ENCODE measurements around the gene AFG1L. TPM values are rescaled to one million over a fixed set of nuclear protein-coding genes. Genes with fewer than 3 reads are reported as not detected.
"Not testable (repeated sequence)": the region's sequence is repeated elsewhere in the genome, so short reads cannot be mapped to it uniquely, and the experiment has no call there.

The AFG1L gene
- polyA plus RNA-seq, 1 experiment = 2.3 TPM

DNA sequence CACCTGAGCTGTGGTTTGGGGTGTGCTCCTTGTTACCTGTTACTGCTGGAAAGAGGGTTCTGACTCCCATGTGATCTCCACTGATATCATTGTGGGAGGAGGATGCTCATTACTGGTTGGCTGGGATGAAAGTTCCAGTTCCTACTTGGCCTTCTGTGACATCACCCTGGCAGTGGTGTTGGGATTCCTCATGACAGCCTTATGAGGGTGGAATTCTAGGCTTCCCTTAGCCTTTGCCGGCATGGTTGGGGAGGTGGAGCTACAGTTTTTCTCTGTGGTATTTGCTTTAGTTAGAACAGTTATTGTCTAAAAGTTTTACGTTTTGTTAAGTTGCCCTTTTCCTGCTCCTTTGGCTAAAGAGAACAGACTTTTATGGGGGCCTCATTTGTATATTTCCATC is 112.1 kb downstream of the AFG1L start:
- H3K9me3 ChIP-seq (ENCODE audit: control insufficient read depth, insufficient read depth, low read length) = no peaks in the 10 kb centered on the region
- ChIA-PET CTCF (interaction anchor here (0.6 kb wide), 1 partner anchor 214 kb away, joined by 3 read pairs; no protein-coding TSS in a partner anchor), POLR2A (no interaction called here)
- DNase-seq (ENCODE audit: low read depth, low spot score) = no peak
- H3K27me3 ChIP-seq (ENCODE audit: control insufficient read depth, insufficient read depth, low read length) = no peaks in the 10 kb centered on the region
- H3K27ac ChIP-seq (ENCODE audit: low read depth, low read length) = no peak overlapping the region
- no peak overlapping the region for H3K4me3 ChIP-seq (ENCODE audit: low read depth, low read length)
- TF ChIP-seq, protein P1, sequence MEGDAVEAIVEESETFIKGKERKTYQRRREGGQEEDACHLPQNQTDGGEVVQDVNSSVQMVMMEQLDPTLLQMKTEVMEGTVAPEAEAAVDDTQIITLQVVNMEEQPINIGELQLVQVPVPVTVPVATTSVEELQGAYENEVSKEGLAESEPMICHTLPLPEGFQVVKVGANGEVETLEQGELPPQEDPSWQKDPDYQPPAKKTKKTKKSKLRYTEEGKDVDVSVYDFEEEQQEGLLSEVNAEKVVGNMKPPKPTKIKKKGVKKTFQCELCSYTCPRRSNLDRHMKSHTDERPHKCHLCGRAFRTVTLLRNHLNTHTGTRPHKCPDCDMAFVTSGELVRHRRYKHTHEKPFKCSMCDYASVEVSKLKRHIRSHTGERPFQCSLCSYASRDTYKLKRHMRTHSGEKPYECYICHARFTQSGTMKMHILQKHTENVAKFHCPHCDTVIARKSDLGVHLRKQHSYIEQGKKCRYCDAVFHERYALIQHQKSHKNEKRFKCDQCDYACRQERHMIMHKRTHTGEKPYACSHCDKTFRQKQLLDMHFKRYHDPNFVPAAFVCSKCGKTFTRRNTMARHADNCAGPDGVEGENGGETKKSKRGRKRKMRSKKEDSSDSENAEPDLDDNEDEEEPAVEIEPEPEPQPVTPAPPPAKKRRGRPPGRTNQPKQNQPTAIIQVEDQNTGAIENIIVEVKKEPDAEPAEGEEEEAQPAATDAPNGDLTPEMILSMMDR (IDR thresholded peaks at IDR 0.05; ENCODE audit: low read depth, low read length) = no peak

DNA sequence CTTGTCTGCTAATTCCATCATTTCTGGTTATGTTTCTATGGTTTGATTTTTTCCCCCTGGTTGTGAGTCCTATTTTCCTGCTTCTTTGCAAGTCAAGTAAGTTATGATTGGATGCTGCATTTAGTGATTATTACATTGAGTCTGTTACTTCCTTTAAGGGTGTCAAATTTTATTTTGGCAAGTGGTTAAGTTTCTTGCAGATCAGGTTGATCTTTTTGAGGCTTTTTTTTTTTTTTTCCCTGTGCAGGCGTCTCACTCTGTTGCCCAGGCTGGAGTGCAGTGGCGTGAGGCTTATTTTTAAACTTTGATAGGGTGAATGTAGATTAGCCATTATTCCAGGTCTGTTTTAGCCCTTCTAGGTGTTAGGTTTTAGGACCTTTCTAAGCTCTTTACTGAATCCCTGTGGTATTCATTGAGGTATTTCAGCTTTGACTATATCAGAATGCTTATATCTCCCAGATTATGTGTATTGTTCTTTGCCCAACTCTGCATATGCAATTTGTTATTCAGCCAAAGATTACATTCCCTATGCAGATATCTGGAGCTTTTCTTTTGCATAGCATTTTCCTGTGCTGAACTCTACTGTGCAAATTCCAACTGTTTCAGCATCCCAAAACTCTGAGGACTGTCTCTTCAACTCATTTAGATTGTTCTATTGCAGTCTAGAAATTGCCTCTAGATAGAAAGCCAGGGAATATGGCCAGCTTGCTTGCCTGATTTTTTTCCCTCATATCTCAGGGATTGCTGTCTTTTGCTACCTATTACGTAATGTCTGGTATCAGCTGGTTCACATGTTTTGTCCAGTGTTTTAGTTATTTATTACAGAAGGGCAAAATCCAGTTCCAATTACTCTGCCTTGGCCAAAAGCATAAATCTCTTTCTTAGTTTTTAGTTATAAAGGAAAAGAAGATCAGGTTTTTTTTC is 113.3 kb downstream of the AFG1L start:
- Histone ChIP-seq H3K4me3 (ENCODE audit: low read depth, low read length) (no peak overlapping the region), H3K27ac (ENCODE audit: low read depth, low read length) (no peak overlapping the region), H3K9me3 (ENCODE audit: control insufficient read depth, insufficient read depth, low read length) (no peaks in the 10 kb centered on the region), H3K27me3 (ENCODE audit: control insufficient read depth, insufficient read depth, low read length) (no peaks in the 10 kb centered on the region)
- CTCF ChIA-PET = no interaction called here
- POLR2A ChIA-PET = no interaction called here
- no peak for DNase-seq (ENCODE audit: low read depth, low spot score)
- TF ChIP-seq, protein P1 (IDR thresholded peaks at IDR 0.05; ENCODE audit: low read depth, low read length) = no peak

DNA sequence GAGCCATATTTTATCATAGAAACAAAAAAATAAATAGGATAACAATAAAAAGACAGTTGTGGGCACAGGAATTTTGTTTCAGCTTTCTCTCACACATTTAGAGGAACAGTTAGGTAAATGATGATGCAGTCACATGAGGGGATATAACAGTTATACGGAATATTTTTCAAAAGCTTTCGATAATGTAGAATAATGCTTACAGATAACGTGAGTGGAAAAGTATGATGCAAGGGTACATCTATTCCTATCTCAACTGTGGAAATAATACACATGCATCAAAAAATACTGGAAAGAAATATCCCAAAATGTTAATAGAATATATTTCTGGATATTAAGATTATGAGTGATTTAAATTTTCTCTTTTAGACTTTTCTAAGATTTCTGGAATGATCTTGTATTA is 114.0 kb downstream of the AFG1L start:
- no peak overlapping the region for H3K4me3 ChIP-seq (ENCODE audit: low read depth, low read length)
- ChIA-PET CTCF (no interaction called here), POLR2A (no interaction called here)
- TF ChIP-seq, protein P1 (IDR thresholded peaks at IDR 0.05; ENCODE audit: low read depth, low read length) = no peak
- H3K9me3 ChIP-seq (ENCODE audit: control insufficient read depth, insufficient read depth, low read length) = no peaks in the 10 kb centered on the region
- H3K27me3 ChIP-seq (ENCODE audit: control insufficient read depth, insufficient read depth, low read length) = no peaks in the 10 kb centered on the region
- no peak overlapping the region for H3K27ac ChIP-seq (ENCODE audit: low read depth, low read length)
- DNase-seq (ENCODE audit: low read depth, low spot score) = no peak

DNA sequence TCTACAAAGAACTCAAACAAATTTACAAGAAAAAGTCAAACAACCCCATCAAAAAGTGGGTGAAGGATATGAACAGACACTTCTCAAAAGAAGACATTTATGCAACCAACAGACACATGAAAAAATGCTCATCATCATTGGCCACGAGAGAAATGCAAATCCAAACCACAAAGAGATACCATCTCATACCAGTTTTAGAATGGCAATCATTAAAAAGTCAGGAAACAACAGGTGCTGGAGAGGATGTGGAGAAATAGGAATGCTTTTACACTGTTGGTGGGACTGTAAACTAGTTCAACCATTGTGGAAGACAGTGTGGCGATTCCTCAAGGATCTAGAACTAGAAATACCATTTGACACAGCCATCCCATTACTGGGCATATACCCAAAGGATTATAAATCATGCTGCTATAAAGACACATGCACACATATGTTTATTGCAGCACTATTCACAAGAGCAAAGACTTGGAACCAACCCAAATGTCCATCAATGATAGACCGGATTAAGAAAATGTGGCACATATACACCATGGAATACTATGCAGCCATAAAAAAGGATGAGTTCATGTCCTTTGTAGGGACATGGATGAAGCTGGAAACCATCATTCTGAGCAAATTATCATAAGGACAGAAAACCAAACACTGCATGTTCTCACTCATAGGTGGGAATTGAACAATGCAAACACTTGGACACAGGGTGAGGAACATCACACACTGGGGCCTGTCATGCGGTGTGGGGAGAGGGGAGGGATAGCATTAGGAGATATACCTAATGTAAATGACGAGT is 121.4 kb downstream of the AFG1L start:
- POLR2A ChIA-PET; CTCF ChIA-PET; H3K4me3 ChIP-seq (ENCODE audit: low read depth, low read length); DNase-seq (ENCODE audit: low read depth, low spot score); H3K27ac ChIP-seq (ENCODE audit: low read depth, low read length); H3K9me3 ChIP-seq (ENCODE audit: control insufficient read depth, insufficient read depth, low read length); H3K27me3 ChIP-seq (ENCODE audit: control insufficient read depth, insufficient read depth, low read length): not testable (repeated sequence)

DNA sequence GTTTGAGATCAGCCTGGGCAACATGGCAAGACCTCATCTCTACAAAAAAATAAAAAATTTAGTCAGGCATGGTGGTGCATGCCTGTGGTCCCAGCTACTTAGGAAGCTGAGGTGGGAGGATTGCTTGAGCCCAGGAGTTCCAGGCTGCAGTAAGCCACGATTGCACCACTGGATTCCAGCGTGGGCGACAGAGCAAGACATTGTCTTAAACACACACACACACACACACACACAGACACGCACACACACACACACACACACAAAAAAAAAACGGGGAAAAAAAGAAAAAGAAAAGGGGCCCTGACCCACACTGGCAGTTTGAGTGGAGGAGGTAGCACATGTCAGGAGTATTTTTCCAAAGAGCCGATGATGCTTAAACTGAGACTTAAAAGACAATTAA is 122.2 kb downstream of the AFG1L start:
- ChIA-PET CTCF (no interaction called here), POLR2A (no interaction called here)
- Histone ChIP-seq H3K27ac (ENCODE audit: low read depth, low read length) (no peak overlapping the region), H3K9me3 (ENCODE audit: control insufficient read depth, insufficient read depth, low read length) (no peaks in the 10 kb centered on the region), H3K27me3 (ENCODE audit: control insufficient read depth, insufficient read depth, low read length) (no peaks in the 10 kb centered on the region), H3K4me3 (ENCODE audit: low read depth, low read length) (no peak overlapping the region)
- no peak for DNase-seq (ENCODE audit: low read depth, low spot score)
- TF ChIP-seq, protein P1 (IDR thresholded peaks at IDR 0.05; ENCODE audit: low read depth, low read length) = no peak

Measured in AG04450 (cell line).